HepG2 (cell line): ENCODE data around the gene EIF4H. TPM values are rescaled to one million over a fixed set of nuclear protein-coding genes. Genes with fewer than 3 reads are reported as not detected.

Experiments
- ARHGAP35 ChIP-seq: sonication (generic); formaldehyde crosslinking; IDR thresholded peaks from 2 replicates; pipeline ENCODE4 v1.9.0; 2022; ENCODE audit warnings: mild to moderate bottlenecking, inconsistent platforms, moderate library complexity, missing genetic modification reagents, borderline replicate concordance
- ARNT2 ChIP-seq: sonication (generic); formaldehyde crosslinking; IDR thresholded peaks from 2 replicates; pipeline ENCODE4 v1.8.0; 2022; ENCODE audit warnings: mild to moderate bottlenecking, low read depth, missing genetic modification reagents, moderate library complexity
- DZIP1 ChIP-seq: sonication (generic); formaldehyde crosslinking; IDR thresholded peaks from 2 replicates; pipeline ENCODE4 v1.5.0; 2020; ENCODE audit warnings: mild to moderate bottlenecking, missing genetic modification reagents
- HDAC2 ChIP-seq: sonication (generic); formaldehyde crosslinking; IDR thresholded peaks from 2 replicates; pipeline ENCODE4 v1.4.0; 2020; ENCODE audit warnings: missing genetic modification reagents
- HNF1B ChIP-seq: sonication (generic); formaldehyde crosslinking; IDR thresholded peaks from 2 replicates; pipeline ENCODE4 v1.5.1; 2020; ENCODE audit warnings: mild to moderate bottlenecking, moderate library complexity, missing genetic modification reagents
- ISL2 ChIP-seq: sonication (generic); formaldehyde crosslinking; IDR thresholded peaks from 2 replicates; pipeline ENCODE4 v1.5.0; 2020; ENCODE audit warnings: missing genetic modification reagents
- JDP2 ChIP-seq: sonication (generic); formaldehyde crosslinking; IDR thresholded peaks from 2 replicates; pipeline ENCODE4 v1.8.1; 2022; ENCODE audit warnings: missing genetic modification reagents, borderline replicate concordance
- MAX ChIP-seq: IDR thresholded peaks from 2 replicates; pipeline ENCODE4 v1.6.1; 2012; ENCODE audit warnings: inconsistent platforms
- MXD3 ChIP-seq: IDR thresholded peaks from 2 replicates; pipeline ENCODE4 v1.6.1; 2016; ENCODE audit warnings: mild to moderate bottlenecking, missing biosample characterization, missing genetic modification reagents
- MYC ChIP-seq: sonication (generic); formaldehyde crosslinking; IDR thresholded peaks from 2 replicates; pipeline ENCODE4 v1.9.0; 2021; ENCODE audit warnings: missing genetic modification reagents, borderline replicate concordance
- NFYC ChIP-seq: IDR thresholded peaks from 2 replicates; pipeline ENCODE4 v1.6.1; 2016; ENCODE audit warnings: missing genetic modification reagents, missing compliant biosample characterization
- PAXIP1 ChIP-seq: sonication (generic); formaldehyde crosslinking; conservative IDR thresholded peaks from 2 replicates; pipeline ENCODE4 v1.4.0; 2020; ENCODE audit warnings: mild to moderate bottlenecking, missing genetic modification reagents, moderate library complexity
- PITX1 ChIP-seq: sonication (generic); formaldehyde crosslinking; IDR thresholded peaks from 2 replicates; pipeline ENCODE4 v1.5.1; 2020; ENCODE audit warnings: mild to moderate bottlenecking, missing genetic modification reagents
- RBFOX2 ChIP-seq: fragments of 200-400 bp; formaldehyde crosslinking; IDR thresholded peaks from 2 replicates; pipeline ENCODE4 v1.6.1; 2017; ENCODE audit warnings: low read depth, mild to moderate bottlenecking, low read length
- SATB2 ChIP-seq: sonication (generic); formaldehyde crosslinking; IDR thresholded peaks from 2 replicates; pipeline ENCODE4 v1.5.0; 2020; ENCODE audit warnings: missing genetic modification reagents
- SIN3B ChIP-seq: fragments of 150-350 bp; IDR thresholded peaks from 2 replicates; pipeline ENCODE4 v1.6.1; 2014; ENCODE audit warnings: low read length
- SNAI1 ChIP-seq: sonication (generic); formaldehyde crosslinking; IDR thresholded peaks from 2 replicates; pipeline ENCODE4 v1.5.0; 2020; ENCODE audit warnings: mild to moderate bottlenecking, missing genetic modification reagents, borderline replicate concordance
- ZEB1 ChIP-seq: IDR thresholded peaks from 2 replicates; pipeline ENCODE4 v1.6.1; 2012; ENCODE audit warnings: mild to moderate bottlenecking, low read depth, inconsistent platforms; ENCODE audit not compliant: insufficient replicate concordance
- ZMYM2 ChIP-seq: sonication (generic); formaldehyde crosslinking; IDR thresholded peaks from 2 replicates; pipeline ENCODE4 v1.8.0; 2022; ENCODE audit warnings: mild to moderate bottlenecking, missing genetic modification reagents
- ZNF232 ChIP-seq: sonication (generic); formaldehyde crosslinking; IDR thresholded peaks from 2 replicates; pipeline ENCODE4 v1.4.0; 2020; ENCODE audit warnings: missing genetic modification reagents, borderline replicate concordance
- ZNF24 ChIP-seq: fragments of 450-650 bp; IDR thresholded peaks from 2 replicates; pipeline ENCODE4 v1.6.1; 2017; ENCODE audit warnings: antibody characterized with exemption, mild to moderate bottlenecking
- ZNF337 ChIP-seq: sonication (generic); formaldehyde crosslinking; IDR thresholded peaks from 2 replicates; pipeline ENCODE4 v1.5.1; 2020; ENCODE audit warnings: missing genetic modification reagents, low read depth, mild to moderate bottlenecking, borderline replicate concordance
- ZNF792 ChIP-seq: IDR thresholded peaks from 2 replicates; pipeline ENCODE4 v1.6.1; 2016
- polyA plus RNA-seq, 8 experiments: library from polyadenylated mRNA; depleted of rRNA in 3 of 8; stranded (reverse) in 7 of 8; unstranded in 1 of 8; fragments of >200 nt; fragmentation: Illumina TruSeq in 4 of 8; extraction: Trizol in 4 of 8; gene quantifications; 2 replicates each; pipeline versions ENCODE4 v1.2.1 to v1.2.3, GENCODE V29; 2011 to 2016; ENCODE audit warnings: low read depth in 4 of 8, missing spikeins in 1 of 8, mixed read lengths in 1 of 8; ENCODE audit not compliant: insufficient read depth in 1 of 8
- total RNA-seq, 5 experiments: library from RNA; depleted of rRNA; stranded (reverse); fragments of >200 nt; fragmentation: Illumina TruSeq; extraction: Trizol; gene quantifications; 2 replicates each; pipeline ENCODE4 v1.2.3, GENCODE V29; 2016; ENCODE audit warnings: low read depth in 1 of 5

Gene EIF4H
- total and polyA plus RNA-seq, 2 of the 13 experiments (the other 11 are each of a cell fraction or from before 2014, with no cell fraction given): 232 to 321 TPM

GRCh38 chr7:74174606-74175082, 488 bp downstream of the EIF4H start (continued):
- TF ChIP-seq NFYC (CRISPR knock-in tag) (no peak), MXD3 (CRISPR knock-in tag) (peak; percentile 69; the same call in 1 of the 2 replicates), ZNF337 (CRISPR knock-in tag) (no peak), MAX (peak; percentile 60), ZMYM2 (CRISPR knock-in tag) (no peak), HNF1B (CRISPR knock-in tag) (peak; percentile 38; the same call in 1 of the 2 replicates), DZIP1 (CRISPR knock-in tag) (peak; percentile 73; the same call in 1 of the 2 replicates), HDAC2 (peak; percentile 15; the same call in 1 of the 2 replicates), MYC (CRISPR knock-in tag) (peak; percentile 79), SNAI1 (CRISPR knock-in tag) (no peak), ARHGAP35 (CRISPR knock-in tag) (0 out of 2 replicates have a peak, but pooled peaks have one; percentile 39), ZNF232 (0 out of 2 replicates have a peak, but pooled peaks have one; percentile 42), RBFOX2 (peak; percentile 46), ARNT2 (CRISPR knock-in tag) (peak; percentile 21; the same call in 1 of the 2 replicates), ZNF24 (no peak), ISL2 (CRISPR knock-in tag) (peak; percentile 32; the same call in 1 of the 2 replicates), ZEB1 (no peak), SATB2 (no peak), ZNF792 (0 out of 2 replicates have a peak, but pooled peaks have one; percentile 45), SIN3B (no peak), JDP2 (CRISPR knock-in tag) (no peak), PITX1 (no peak), PAXIP1 (CRISPR knock-in tag) (0 out of 2 replicates have a peak, but pooled peaks have one; percentile 29)
